Measurements from ENCODE around the gene RFESD.

The RFESD gene

GRCh38 chr5:95646569-95647431, at the start of gene RFESD:
TSS of gene RFESD (plus strand) at chr5:95646777. CDS start at chr5:95652272, 5,495 bp downstream.
- no peak for TF ChIP-seq CTCF (IDR thresholded peaks at IDR 0.05)

GRCh38 chr5:95599252-95599651, 47.3 kb upstream of the RFESD start:
- no peak for TF ChIP-seq CTCF (IDR thresholded peaks at IDR 0.05)

- no peak for TF ChIP-seq CTCF (IDR thresholded peaks at IDR 0.05)
These were observed 46.0 kb upstream of the RFESD start for GRCh38 chr5:95600557-95600956.

GRCh38 chr5:95605786-95606185, 40.8 kb upstream of the RFESD start:
- no peak for TF ChIP-seq CTCF (IDR thresholded peaks at IDR 0.05)

GRCh38 chr5:95606419-95606818, 40.2 kb upstream of the RFESD start:
- TF ChIP-seq CTCF (IDR thresholded peaks at IDR 0.05): no peak

GRCh38 chr5:95609711-95610110, 36.9 kb upstream of the RFESD start:
- no peak for TF ChIP-seq CTCF (IDR thresholded peaks at IDR 0.05)

- no peak for TF ChIP-seq CTCF (IDR thresholded peaks at IDR 0.05)
These were observed 36.0 kb upstream of the RFESD start for GRCh38 chr5:95610546-95610945.

Measured in LNCAP (cell line).